Measurements from ENCODE around the gene THSD7B.

THSD7B gene

GRCh38 chr2:137715731-137716191 lies 950.4 kb downstream of the THSD7B start:
- Histone ChIP-seq H3K27ac (ENCODE audit: low read depth, low read length) (no peak overlapping the region), H3K79me2 (ENCODE audit: control insufficient read depth, low read length) (no peaks in the 10 kb centered on the region), H3K9me3 (ENCODE audit: control insufficient read depth, insufficient read depth, low read length) (no peaks in the 10 kb centered on the region), H3K4me3 (ENCODE audit: low read length) (no peak overlapping the region), H3K36me3 (ENCODE audit: control insufficient read depth, low read length) (no peaks in the 10 kb centered on the region), H4K20me1 (ENCODE audit: control insufficient read depth, insufficient read depth, low read depth, low read length) (no peaks in the 10 kb centered on the region), H3K4me1 (ENCODE audit: control insufficient read depth, low read length) (no peaks in the 10 kb centered on the region), H3F3A (ENCODE audit: control insufficient read depth, insufficient read depth) (no peaks in the 10 kb centered on the region), H3K27me3 (ENCODE audit: control insufficient read depth, low read length) (no peaks in the 10 kb centered on the region), H3K4me2 (ENCODE audit: low read length) (no peak overlapping the region), H3K9me2 (replicated peaks; ENCODE audit: control insufficient read depth, low read length) (no peaks in the 10 kb centered on the region)
- TF ChIP-seq CTCF (IDR thresholded peaks at IDR 0.05; ENCODE audit: low read depth, low read length, poor library complexity, severe bottlenecking) (no peak), EZH2phosphoT487 (IDR thresholded peaks at IDR 0.05; ENCODE audit: borderline replicate concordance, low read length) (no peak)

- TF ChIP-seq CTCF (IDR thresholded peaks at IDR 0.05; ENCODE audit: low read depth, low read length, poor library complexity, severe bottlenecking) (no peak), EZH2phosphoT487 (IDR thresholded peaks at IDR 0.05; ENCODE audit: borderline replicate concordance, low read length) (no peak)
- H3K4me2 ChIP-seq (ENCODE audit: low read length): no peak overlapping the region
- H3K79me2 ChIP-seq (ENCODE audit: control insufficient read depth, low read length): no peaks in the 10 kb centered on the region
- H3K4me1 ChIP-seq (ENCODE audit: control insufficient read depth, low read length): no peaks in the 10 kb centered on the region
- H3K27ac ChIP-seq (ENCODE audit: low read depth, low read length): no peak overlapping the region
- no peaks in the 10 kb centered on the region for H3F3A ChIP-seq (ENCODE audit: control insufficient read depth, insufficient read depth)
- H3K36me3 ChIP-seq (ENCODE audit: control insufficient read depth, low read length): no peaks in the 10 kb centered on the region
- no peaks in the 10 kb centered on the region for H3K9me3 ChIP-seq (ENCODE audit: control insufficient read depth, insufficient read depth, low read length)
- H3K4me3 ChIP-seq (ENCODE audit: low read length): no peak overlapping the region
- no peaks in the 10 kb centered on the region for H3K9me2 ChIP-seq (replicated peaks; ENCODE audit: control insufficient read depth, low read length)
- no peaks in the 10 kb centered on the region for H4K20me1 ChIP-seq (ENCODE audit: control insufficient read depth, insufficient read depth, low read depth, low read length)
- no peaks in the 10 kb centered on the region for H3K27me3 ChIP-seq (ENCODE audit: control insufficient read depth, low read length)
Observed at GRCh38 chr2:137718786-137719185, 953.4 kb downstream of the THSD7B start.

- Histone ChIP-seq H3K4me3 (ENCODE audit: low read length) (no peak overlapping the region), H3K9me2 (replicated peaks; ENCODE audit: control insufficient read depth, low read length) (no peaks in the 10 kb centered on the region), H3K79me2 (ENCODE audit: control insufficient read depth, low read length) (no peaks in the 10 kb centered on the region), H3K36me3 (ENCODE audit: control insufficient read depth, low read length) (no peaks in the 10 kb centered on the region), H3K27me3 (ENCODE audit: control insufficient read depth, low read length) (no peaks in the 10 kb centered on the region), H4K20me1 (ENCODE audit: control insufficient read depth, insufficient read depth, low read depth, low read length) (no peaks in the 10 kb centered on the region), H3K27ac (ENCODE audit: low read depth, low read length) (no peak overlapping the region), H3F3A (ENCODE audit: control insufficient read depth, insufficient read depth) (no peaks in the 10 kb centered on the region), H3K4me2 (ENCODE audit: low read length) (no peak overlapping the region), H3K4me1 (ENCODE audit: control insufficient read depth, low read length) (no peaks in the 10 kb centered on the region), H3K9me3 (ENCODE audit: control insufficient read depth, insufficient read depth, low read length) (no peaks in the 10 kb centered on the region)
- TF ChIP-seq EZH2phosphoT487 (IDR thresholded peaks at IDR 0.05; ENCODE audit: borderline replicate concordance, low read length) (no peak), CTCF (IDR thresholded peaks at IDR 0.05; ENCODE audit: low read depth, low read length, poor library complexity, severe bottlenecking) (no peak)
Observed at GRCh38 chr2:137721733-137722132, 956.4 kb downstream of the THSD7B start.

Measured in DOHH2 (cell line).